Spleen (tissue), 7 donors: ENCODE results near the gene ETNK1.

Experiments used
- POLR2AphosphoS5 ChIP-seq, 3 donors: sonication (generic); formaldehyde crosslinking; IDR thresholded peaks; one replicate each; pipeline ENCODE4 v1.5.1; 2017; ENCODE audit warnings: antibody characterized with exemption in 3 of 3
- TF ChIP-seq, protein P1 (sequence below), 11 experiments: fragments of 200-600 bp in 7 of 11; fragments of 450-650 bp in 4 of 11; sonication (generic) in 4 of 11; IDR thresholded peaks in 8 of 11; conservative IDR thresholded peaks in 3 of 11; 1 replicate in 7 of 11; 2 replicates in 4 of 11; pipeline versions ENCODE4 v1.4.0 to v1.8.0; 2016 to 2021; ENCODE audit warnings: antibody characterized with exemption in 11 of 11, inconsistent platforms in 4 of 11, mild to moderate bottlenecking in 1 of 11
- donor health status: DM: no; HTN: no; CAD: no; lungs with moderate emphysema.
- donor health status: DM: no; HTN: no; CAD: no.
- donor health status: DM: no; HTN: no; CAD: no.

DNA sequence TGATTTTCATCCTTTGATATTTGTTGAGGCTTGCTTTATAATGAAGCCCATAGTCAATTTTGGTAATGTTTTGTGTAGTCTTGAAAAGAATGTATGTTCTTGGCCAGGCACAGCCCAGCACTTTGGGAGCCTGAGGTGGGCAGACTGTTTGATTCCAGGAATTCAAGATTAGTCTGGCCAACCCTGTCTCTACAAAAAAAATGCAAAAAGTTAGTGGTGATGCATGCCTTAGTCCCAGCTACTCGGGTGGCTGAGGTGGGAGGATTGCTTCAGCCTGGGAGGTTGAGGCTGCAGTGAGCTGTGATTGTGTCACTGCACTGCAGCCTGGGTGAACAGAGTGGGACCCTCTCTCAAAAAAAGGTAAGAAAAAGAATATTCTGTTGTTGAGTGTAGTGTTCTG is 10.8 kb downstream of the ETNK1 start:
- TF ChIP-seq, protein P1, sequence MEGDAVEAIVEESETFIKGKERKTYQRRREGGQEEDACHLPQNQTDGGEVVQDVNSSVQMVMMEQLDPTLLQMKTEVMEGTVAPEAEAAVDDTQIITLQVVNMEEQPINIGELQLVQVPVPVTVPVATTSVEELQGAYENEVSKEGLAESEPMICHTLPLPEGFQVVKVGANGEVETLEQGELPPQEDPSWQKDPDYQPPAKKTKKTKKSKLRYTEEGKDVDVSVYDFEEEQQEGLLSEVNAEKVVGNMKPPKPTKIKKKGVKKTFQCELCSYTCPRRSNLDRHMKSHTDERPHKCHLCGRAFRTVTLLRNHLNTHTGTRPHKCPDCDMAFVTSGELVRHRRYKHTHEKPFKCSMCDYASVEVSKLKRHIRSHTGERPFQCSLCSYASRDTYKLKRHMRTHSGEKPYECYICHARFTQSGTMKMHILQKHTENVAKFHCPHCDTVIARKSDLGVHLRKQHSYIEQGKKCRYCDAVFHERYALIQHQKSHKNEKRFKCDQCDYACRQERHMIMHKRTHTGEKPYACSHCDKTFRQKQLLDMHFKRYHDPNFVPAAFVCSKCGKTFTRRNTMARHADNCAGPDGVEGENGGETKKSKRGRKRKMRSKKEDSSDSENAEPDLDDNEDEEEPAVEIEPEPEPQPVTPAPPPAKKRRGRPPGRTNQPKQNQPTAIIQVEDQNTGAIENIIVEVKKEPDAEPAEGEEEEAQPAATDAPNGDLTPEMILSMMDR (IDR thresholded peaks at IDR 0.05 in 8 of 11, conservative IDR thresholded peaks at IDR 0.05 in 3 of 11) = no peak
- TF ChIP-seq POLR2AphosphoS5 (IDR thresholded peaks at IDR 0.05) = no peak
